Left ventricle myocardium inferior (tissue), 1 donor: ENCODE measurements around the gene SLC46A2. TPM values are rescaled to one million over a fixed set of nuclear protein-coding genes. Genes with fewer than 3 reads are reported as not detected.

Experiments
- DNase-seq: peaks from one replicate; pipeline ENCODE4 v3.0.0-alpha.2; 2020
- H3K27ac ChIP-seq: fragments of 200-600 bp; replicated peaks from 2 replicates; pipeline ENCODE4 v1.8.0; 2021
- H3K27me3 ChIP-seq: fragments of 200-600 bp; 2 replicates; pipeline ENCODE4 v1.8.0; 2021; ENCODE audit warnings: low read depth
- H3K36me3 ChIP-seq: fragments of 200-600 bp; 2 replicates; pipeline ENCODE4 v1.8.0; 2021
- H3K4me1 ChIP-seq: fragments of 200-600 bp; 2 replicates; pipeline ENCODE4 v1.8.0; 2021
- H3K4me3 ChIP-seq: fragments of 200-600 bp; 2 replicates; pipeline ENCODE4 v1.8.0; 2021; ENCODE audit warnings: mild to moderate bottlenecking, moderate library complexity
- H3K9me3 ChIP-seq: fragments of 200-600 bp; replicated peaks from 2 replicates; pipeline ENCODE4 v1.8.0; 2021
- intact Hi-C: fragments of 100-400 bp; cut with micrococcal nuclease; formaldehyde crosslinking; loops from one replicate; pipeline ENCODE4 v1.11.0; 2022
- total RNA-seq: library from RNA; stranded (reverse); fragmentation: NEBNext Ultra II Directional; extraction: Animal tissue kit (Norgen Biotek cat#: 25700); gene quantifications from one replicate; pipeline ENCODE4 v1.2.1, GENCODE V29; 2021
- TF ChIP-seq, protein P1 (sequence below): fragments of 200-600 bp; IDR thresholded peaks from 2 replicates; pipeline ENCODE4 v1.8.0; 2021; ENCODE audit warnings: antibody characterized with exemption, mild to moderate bottlenecking, borderline replicate concordance
- donor health status: DM: no; HTN: yes; CAD: no; lungs with severe emphysema.

Gene SLC46A2
- total RNA-seq, 1 donor from 2014 or later, result not detected

DNA sequence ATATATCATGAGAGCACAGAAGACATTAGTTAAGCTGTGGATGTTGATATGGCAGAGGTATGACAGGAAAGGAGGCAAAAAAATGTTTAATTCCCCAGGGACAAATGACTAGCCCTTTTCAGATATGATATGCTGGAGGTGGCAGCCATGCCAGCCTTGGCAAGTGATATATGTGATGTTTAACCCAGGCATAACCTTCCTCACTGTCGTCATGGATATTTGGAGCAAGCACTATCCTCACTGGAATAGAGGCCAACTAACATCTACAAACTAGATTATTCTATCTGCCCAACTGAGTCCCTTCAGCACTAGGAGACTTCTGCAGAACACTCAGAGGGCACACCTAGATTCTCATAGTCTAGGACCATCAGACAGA lies 27.3 kb upstream of the SLC46A2 start:
- H3K4me3 ChIP-seq, result no peak overlapping the region
- peaks cover 9% of the 10 kb centered on the region for H3K4me1 ChIP-seq
- H3K27ac ChIP-seq, result no peak overlapping the region
- H3K27me3 ChIP-seq, result no peaks in the 10 kb centered on the region
- no peak for DNase-seq
- intact Hi-C loops, result no loop called here
- TF ChIP-seq, protein P1, sequence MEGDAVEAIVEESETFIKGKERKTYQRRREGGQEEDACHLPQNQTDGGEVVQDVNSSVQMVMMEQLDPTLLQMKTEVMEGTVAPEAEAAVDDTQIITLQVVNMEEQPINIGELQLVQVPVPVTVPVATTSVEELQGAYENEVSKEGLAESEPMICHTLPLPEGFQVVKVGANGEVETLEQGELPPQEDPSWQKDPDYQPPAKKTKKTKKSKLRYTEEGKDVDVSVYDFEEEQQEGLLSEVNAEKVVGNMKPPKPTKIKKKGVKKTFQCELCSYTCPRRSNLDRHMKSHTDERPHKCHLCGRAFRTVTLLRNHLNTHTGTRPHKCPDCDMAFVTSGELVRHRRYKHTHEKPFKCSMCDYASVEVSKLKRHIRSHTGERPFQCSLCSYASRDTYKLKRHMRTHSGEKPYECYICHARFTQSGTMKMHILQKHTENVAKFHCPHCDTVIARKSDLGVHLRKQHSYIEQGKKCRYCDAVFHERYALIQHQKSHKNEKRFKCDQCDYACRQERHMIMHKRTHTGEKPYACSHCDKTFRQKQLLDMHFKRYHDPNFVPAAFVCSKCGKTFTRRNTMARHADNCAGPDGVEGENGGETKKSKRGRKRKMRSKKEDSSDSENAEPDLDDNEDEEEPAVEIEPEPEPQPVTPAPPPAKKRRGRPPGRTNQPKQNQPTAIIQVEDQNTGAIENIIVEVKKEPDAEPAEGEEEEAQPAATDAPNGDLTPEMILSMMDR, result no peak
- H3K9me3 ChIP-seq, result no peaks in the 10 kb centered on the region
- no peaks in the 10 kb centered on the region for H3K36me3 ChIP-seq

DNA sequence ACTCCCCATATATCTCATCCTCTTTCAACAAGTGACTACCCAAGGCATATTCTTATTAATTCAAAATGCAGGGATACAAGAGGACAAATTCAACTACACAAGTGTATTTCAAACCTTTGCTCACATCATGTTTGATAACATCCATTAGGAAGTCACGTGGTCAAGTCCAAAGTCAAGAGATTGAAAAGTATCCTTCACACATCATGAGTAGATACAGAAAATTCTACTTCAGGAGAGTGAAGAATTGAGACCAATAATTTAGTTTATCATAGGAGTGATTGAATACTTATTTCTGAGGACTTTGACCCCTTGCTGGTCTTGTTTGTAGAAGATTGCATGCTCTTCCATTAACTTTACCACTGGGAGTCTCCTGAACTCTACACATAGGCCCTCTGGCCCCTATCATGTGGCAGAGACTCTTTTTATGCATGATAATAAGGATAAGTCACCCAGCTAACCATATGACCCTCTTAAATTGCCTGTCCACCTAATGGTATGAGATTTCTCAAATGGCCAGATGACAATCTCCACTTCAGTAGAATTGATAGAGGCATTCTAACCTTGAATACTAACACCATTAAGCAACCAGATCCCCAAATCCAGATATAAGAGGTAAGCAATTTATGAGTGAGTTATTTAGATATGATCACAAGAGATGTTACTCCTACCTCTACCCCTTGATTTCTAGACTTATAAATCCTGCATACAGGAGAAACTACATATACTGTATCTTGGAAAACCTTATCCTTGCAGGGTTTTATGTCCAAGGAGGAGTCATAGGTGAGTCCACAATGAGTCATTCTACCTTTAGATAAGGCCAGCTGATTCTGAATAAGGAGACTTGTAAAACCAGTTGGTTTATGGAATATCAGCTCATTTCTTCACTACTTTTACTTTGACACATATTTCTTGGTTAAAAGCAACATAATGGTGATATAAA lies 26.6 kb upstream of the SLC46A2 start:
- TF ChIP-seq, protein P1, result no peak
- H3K27me3 ChIP-seq, result no peaks in the 10 kb centered on the region
- H3K27ac ChIP-seq, result no peak overlapping the region
- no peaks in the 10 kb centered on the region for H3K9me3 ChIP-seq
- DNase-seq, result no peak
- no peaks in the 10 kb centered on the region for H3K36me3 ChIP-seq
- no peak overlapping the region for H3K4me3 ChIP-seq
- intact Hi-C loops, result no loop called here
- peaks cover 9% of the 10 kb centered on the region for H3K4me1 ChIP-seq

DNA sequence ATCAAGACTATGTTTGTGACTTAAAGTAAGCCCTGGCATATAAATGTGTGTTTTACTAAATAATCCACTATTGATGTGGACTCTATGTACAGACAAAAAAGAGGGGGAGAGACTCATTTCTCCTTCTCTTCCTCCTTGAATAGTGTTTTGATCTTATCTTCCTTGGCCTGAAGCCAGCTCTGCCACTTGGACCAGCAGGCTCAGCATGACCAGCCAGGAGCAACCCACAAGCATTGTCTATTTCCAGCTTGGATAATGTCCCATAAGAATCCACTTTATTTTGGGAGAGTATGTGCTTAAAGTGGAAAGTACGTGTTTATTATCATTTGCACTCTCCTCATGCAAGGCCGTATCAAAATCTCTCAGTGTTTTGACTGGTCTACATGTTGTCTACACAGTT lies 23.8 kb upstream of the SLC46A2 start:
- H3K27me3 ChIP-seq, result no peaks in the 10 kb centered on the region
- no peaks in the 10 kb centered on the region for H3K9me3 ChIP-seq
- intact Hi-C loops, result no loop called here
- no peaks in the 10 kb centered on the region for H3K36me3 ChIP-seq
- H3K4me1 ChIP-seq, result peaks cover 9% of the 10 kb centered on the region
- no peak overlapping the region for H3K4me3 ChIP-seq
- TF ChIP-seq, protein P1, result no peak
- DNase-seq, result no peak
- no peak overlapping the region for H3K27ac ChIP-seq

DNA sequence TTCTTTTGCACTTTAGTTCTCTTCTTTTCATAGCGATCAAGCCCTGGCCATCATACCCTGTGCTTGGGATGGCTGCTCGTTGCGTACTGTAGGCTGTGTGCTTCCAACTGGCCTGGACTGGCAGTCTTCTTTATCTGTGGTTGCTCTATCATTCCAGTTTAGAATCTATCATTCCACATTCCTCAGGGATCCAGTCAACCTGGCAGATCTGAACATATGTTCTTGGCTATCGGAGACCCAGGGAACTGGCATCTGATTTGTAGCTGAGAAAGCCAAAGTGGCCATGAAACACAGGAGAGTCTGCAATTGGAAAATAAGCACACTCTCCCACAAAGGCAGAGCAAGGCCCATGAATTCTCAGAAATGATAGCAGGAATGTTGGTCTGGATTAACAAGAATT lies 22.6 kb upstream of the SLC46A2 start:
- no peaks in the 10 kb centered on the region for H3K9me3 ChIP-seq
- peaks cover 9% of the 10 kb centered on the region for H3K4me1 ChIP-seq
- H3K4me3 ChIP-seq, result no peak overlapping the region
- TF ChIP-seq, protein P1, result no peak
- DNase-seq, result no peak
- intact Hi-C loops, result no loop called here
- no peak overlapping the region for H3K27ac ChIP-seq
- H3K27me3 ChIP-seq, result no peaks in the 10 kb centered on the region
- no peaks in the 10 kb centered on the region for H3K36me3 ChIP-seq

DNA sequence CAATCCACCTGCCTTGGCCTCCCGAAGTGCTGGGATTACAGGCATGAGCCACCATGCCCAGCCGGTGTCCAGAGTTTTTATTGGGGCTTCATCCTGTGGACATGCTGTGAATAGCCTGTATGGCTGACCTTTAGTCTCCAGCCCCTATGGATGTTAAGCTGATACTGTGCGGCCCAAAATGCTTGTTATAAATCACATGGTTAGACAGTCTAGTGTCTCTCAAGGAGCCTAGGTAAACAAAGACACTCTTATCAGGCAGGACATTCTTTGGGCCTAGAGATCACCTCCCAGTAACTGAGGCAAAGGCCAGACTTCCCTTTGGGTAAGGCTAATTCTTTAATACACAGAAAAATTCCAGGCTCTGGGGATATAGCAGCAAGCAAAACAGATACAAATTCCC lies 22.0 kb upstream of the SLC46A2 start:
- TF ChIP-seq, protein P1, result no peak
- Histone ChIP-seq H3K27me3 (no peaks in the 10 kb centered on the region), H3K36me3 (no peaks in the 10 kb centered on the region), H3K9me3 (no peaks in the 10 kb centered on the region), H3K4me3 (no peak overlapping the region), H3K27ac (no peak overlapping the region), H3K4me1 (peaks cover 9% of the 10 kb centered on the region)
- intact Hi-C loops, result no loop called here
- no peak for DNase-seq
